ENCODE measurements around the gene EME2. TPM values are rescaled to one million over a fixed set of nuclear protein-coding genes. Genes with fewer than 3 reads are reported as not detected.

Gene EME2
- total RNA-seq, 2 experiments from 2014 or later: 28.6 to 30.8 TPM

GRCh38 chr16:1749152-1750117 is 23.2 kb upstream of the EME2 start:
- H3K4me3 Mint-ChIP-seq: no peak overlapping the region
- no peaks in the 10 kb centered on the region for H3K27me3 Mint-ChIP-seq
- CTCF ChIA-PET: no interaction called here
- H3K27ac Mint-ChIP-seq: no peak overlapping the region
- H3K9me3 Mint-ChIP-seq: no peaks in the 10 kb centered on the region
- peaks cover 62% of the 10 kb centered on the region for H3K36me3 Mint-ChIP-seq (ENCODE audit: low read depth)
- no peaks in the 10 kb centered on the region for H3K27me3 ChIP-seq (ENCODE audit: control insufficient read depth in 1 of 2, insufficient read depth in 2 of 2, low read length in 2 of 2)
- H3K4me1 Mint-ChIP-seq (ENCODE audit: low read depth): no peaks in the 10 kb centered on the region
- no peak overlapping the region for H3K4me3 ChIP-seq (ENCODE audit: low read length)
- POLR2A ChIA-PET: no interaction called here
- H3K4me1 ChIP-seq (ENCODE audit: insufficient read depth, low read length): no peaks in the 10 kb centered on the region
- peaks cover 71% of the 10 kb centered on the region for H3K36me3 ChIP-seq (ENCODE audit: insufficient read depth, low read length)
- TF ChIP-seq CTCF (IDR thresholded peaks at IDR 0.05): no peak
- H3K27ac ChIP-seq (ENCODE audit: low read depth in 1 of 2, low read length in 2 of 2): no peak overlapping the region
- ATAC-seq (ENCODE audit: poor library complexity) (no peak), DNase-seq (no peak)
- intact Hi-C loops (cut with DNase I, micrococcal nuclease): no loop called here
- H3K9me3 ChIP-seq (ENCODE audit: control insufficient read depth in 1 of 2, insufficient read depth in 1 of 2, low read length in 2 of 2): no peaks in the 10 kb centered on the region

- Histone ChIP-seq H3K27ac (ENCODE audit: low read depth in 1 of 2, low read length in 2 of 2) (no peak overlapping the region), H3K4me1 (ENCODE audit: insufficient read depth, low read length) (peaks cover 6% of the 10 kb centered on the region), H3K27me3 (ENCODE audit: control insufficient read depth in 1 of 2, insufficient read depth in 2 of 2, low read length in 2 of 2) (no peaks in the 10 kb centered on the region), H3K9me3 (ENCODE audit: control insufficient read depth in 1 of 2, insufficient read depth in 1 of 2, low read length in 2 of 2) (no peaks in the 10 kb centered on the region), H3K4me3 (ENCODE audit: low read length) (no peak overlapping the region), H3K36me3 (ENCODE audit: insufficient read depth, low read length) (peaks cover 55% of the 10 kb centered on the region)
- peaks cover 56% of the 10 kb centered on the region for H3K36me3 Mint-ChIP-seq (ENCODE audit: low read depth)
- intact Hi-C loops (cut with DNase I, micrococcal nuclease): no loop called here
- no peak for TF ChIP-seq CTCF (IDR thresholded peaks at IDR 0.05)
- ChIA-PET POLR2A (interaction anchor here (1.3 kb wide), 1 partner anchor 31 kb away, joined by 3 read pairs; the partner anchor contains the start of genes NUBP2 and SPSB3), CTCF (no interaction called here)
- H3K27ac Mint-ChIP-seq: no peak overlapping the region
- DNase-seq: no peak
- H3K9me3 Mint-ChIP-seq: no peaks in the 10 kb centered on the region
- no peak overlapping the region for H3K4me3 Mint-ChIP-seq
- peaks cover 5% of the 10 kb centered on the region for H3K4me1 Mint-ChIP-seq (ENCODE audit: low read depth)
- ATAC-seq (ENCODE audit: poor library complexity): no peak
- H3K27me3 Mint-ChIP-seq: no peaks in the 10 kb centered on the region
These were observed 20.7 kb upstream of the EME2 start for GRCh38 chr16:1751946-1752345.

- Mint-ChIP-seq H3K9me3 (no peaks in the 10 kb centered on the region), H3K4me1 (ENCODE audit: low read depth) (peaks cover 10% of the 10 kb centered on the region), H3K27ac (no peak overlapping the region), H3K4me3 (no peak overlapping the region), H3K27me3 (no peaks in the 10 kb centered on the region), H3K36me3 (ENCODE audit: low read depth) (peaks cover 49% of the 10 kb centered on the region)
- ChIA-PET CTCF (no interaction called here), POLR2A (no interaction called here)
- DNase-seq (no peak), ATAC-seq (ENCODE audit: poor library complexity) (no peak)
- Histone ChIP-seq H3K9me3 (ENCODE audit: control insufficient read depth in 1 of 2, insufficient read depth in 1 of 2, low read length in 2 of 2) (no peaks in the 10 kb centered on the region), H3K27me3 (ENCODE audit: control insufficient read depth in 1 of 2, insufficient read depth in 2 of 2, low read length in 2 of 2) (no peaks in the 10 kb centered on the region), H3K27ac (ENCODE audit: low read depth in 1 of 2, low read length in 2 of 2) (no peak overlapping the region), H3K4me1 (ENCODE audit: insufficient read depth, low read length) (peaks cover 15% of the 10 kb centered on the region), H3K36me3 (ENCODE audit: insufficient read depth, low read length) (peaks cover 47% of the 10 kb centered on the region), H3K4me3 (ENCODE audit: low read length) (no peak overlapping the region)
- TF ChIP-seq CTCF (IDR thresholded peaks at IDR 0.05): no peak
- intact Hi-C loops (cut with DNase I, micrococcal nuclease): no loop called here
These were observed 19.8 kb upstream of the EME2 start for GRCh38 chr16:1752853-1753252.

Data from CD4-positive, alpha-beta T cell (primary cell).